Nucleus accumbens (tissue), 56 donors: Measurements from ENCODE around the gene LPAR2.
"Not testable (repeated sequence)": the region's sequence is repeated elsewhere in the genome, so short reads cannot be mapped to it uniquely, and the experiment has no call there.

Experiments used
- DNase-seq, 56 donors: peaks; one replicate each; lab custom pipeline; 2025; lab: John Stamatoyannopoulos, UW

The LPAR2 gene

DNA sequence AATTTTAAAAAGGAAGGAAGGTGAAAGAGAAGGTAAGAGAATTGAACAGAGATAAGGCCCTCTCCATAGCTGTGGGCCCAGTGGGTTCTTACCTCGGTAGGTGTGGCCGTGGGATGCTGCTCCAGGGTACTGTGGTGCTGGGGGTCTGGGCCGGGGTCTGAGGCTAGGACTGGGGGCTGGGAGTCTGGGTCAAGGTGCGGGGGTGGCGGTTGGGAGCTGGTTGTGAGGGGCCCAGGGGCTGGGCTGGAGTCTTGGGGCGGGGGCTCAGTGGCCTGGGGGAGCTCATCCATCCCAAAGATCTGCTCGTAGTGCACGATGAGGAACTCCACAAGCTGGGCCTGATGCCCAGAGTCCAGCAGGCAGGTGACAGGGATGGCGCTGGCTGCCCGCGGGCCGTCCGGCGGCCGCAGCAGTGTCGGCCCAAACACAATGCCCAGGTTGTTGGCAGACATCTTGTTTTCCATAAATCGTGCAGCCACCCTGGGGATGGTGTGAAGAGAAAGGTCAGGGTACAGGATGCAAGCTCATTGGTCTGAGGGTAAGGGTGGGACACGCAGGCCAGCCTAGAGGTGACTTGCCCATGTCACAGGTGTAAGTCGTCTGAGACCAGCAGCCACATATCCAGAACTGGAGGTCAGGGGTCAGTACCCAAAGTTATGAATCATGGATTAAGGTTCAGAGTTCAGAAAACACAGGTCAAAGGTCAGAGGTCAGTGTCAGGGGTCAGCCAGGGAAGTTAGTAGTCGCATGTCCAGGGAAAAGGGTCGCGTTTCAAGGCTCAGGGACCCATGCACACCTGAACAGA is 5.9 kb upstream of the LPAR2 start:
- DNase-seq, result no peak

DNA sequence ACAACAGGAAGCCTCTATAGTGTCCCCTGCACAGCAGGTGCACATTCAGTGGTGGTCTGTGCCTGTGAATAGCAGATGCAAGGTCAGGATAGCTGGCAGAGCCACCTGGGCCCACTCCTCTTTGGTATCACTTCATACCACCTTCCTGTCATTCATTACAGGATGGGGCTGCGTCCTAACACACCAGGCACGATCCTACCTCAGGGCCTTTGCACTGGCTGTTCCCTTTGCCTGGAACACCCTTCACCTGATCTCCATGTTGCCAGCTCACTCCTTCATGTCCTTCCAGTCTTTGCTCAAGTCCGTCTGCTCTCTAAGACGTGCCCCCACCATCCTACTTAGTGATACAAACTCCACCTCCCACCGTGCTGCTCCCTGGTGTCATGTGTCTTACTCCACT is 4.6 kb upstream of the LPAR2 start:
- DNase-seq, result no peak

DNA sequence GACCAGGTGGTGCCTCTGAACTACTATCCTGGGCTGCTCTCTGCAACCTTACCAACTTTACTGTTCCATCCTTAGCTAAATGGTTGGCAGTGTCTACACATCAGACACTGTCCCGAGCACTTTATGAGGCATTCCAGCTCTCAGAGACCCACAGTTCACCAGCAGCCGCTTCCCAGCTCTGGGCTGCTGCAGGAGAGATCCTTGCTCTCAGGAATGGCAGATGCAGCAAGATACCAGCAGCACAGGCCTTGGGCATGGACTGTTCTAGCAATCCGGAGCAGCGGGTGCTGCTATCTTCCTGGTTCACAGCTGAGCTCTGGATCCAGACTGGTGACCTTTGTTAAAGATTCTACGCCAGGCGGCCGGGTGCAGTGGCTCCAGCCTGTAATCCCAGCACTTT is 3.3 kb upstream of the LPAR2 start:
- no peak for DNase-seq

DNA sequence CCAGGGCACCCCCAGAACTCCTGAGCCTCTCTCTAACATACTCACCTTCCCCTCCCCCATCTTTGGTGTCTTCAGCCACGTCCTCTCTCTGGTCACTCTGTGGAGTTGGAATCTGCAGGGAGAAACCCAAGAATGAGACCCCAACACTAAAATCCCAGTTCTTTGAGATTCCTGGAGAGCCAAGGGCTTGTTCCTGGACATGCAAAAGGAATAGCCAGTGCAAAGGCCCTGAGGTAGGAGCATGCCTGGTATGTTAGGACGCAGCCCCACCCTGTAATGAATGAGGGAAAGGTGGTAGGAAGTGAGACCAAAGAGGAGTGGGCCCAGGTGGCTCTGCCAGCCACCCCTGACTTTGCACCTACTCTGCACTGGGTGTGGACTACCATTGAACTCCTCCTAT is 2.4 kb upstream of the LPAR2 start:
- no peak for DNase-seq

DNA sequence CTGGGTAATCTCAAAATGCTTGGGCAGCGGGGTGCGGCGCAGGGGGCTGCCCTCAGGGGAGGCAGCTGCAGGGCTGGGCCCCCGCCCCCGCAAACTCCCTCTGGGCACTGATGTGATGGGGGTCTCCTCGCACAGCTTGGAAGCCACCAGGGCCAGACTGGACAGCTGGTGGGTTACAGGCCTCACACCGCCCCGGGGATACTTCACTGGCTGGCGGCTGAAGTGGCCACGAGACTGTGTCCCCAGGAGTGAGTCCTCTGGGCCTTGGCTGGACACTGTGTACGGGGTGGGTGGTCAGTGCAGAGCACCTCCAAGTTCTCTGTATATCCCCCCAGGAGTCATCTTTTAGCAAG is 2.0 kb upstream of the LPAR2 start:
- DNase-seq, result no peak

DNA sequence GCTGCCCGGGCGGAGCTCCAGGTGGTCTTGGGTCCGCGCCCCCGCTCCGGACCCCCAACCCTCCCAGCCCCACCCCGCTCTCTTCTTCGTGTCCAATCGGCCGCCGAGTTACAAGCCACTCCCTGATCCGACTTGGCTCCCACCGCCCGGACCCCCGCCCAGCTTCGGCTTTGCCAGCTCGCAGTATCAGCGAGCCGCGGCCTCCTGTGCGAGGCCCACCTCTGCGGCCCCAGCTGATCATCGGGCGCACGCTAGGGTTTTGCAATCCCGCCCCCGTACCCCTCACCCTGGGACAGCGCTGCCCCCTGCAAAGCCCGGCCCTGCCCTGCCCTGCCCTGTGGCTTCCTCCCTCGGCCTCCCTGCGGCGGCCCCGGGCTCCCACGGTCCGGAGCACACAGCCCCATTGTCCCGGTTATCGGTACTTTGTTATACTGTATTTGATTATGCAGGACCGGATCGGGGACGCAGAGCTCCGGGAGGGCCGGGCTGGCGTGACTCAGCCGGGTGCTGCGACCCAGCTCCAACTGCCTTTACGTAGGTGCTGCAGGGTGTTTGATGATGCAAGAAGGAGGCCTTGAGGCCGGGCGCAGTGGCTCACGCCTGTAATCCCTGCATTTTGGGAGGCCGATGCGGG is 598 bp upstream of the LPAR2 start:
- peak in 3 of 56 donors; percentile 13 to 83 (median 25) for DNase-seq

DNA sequence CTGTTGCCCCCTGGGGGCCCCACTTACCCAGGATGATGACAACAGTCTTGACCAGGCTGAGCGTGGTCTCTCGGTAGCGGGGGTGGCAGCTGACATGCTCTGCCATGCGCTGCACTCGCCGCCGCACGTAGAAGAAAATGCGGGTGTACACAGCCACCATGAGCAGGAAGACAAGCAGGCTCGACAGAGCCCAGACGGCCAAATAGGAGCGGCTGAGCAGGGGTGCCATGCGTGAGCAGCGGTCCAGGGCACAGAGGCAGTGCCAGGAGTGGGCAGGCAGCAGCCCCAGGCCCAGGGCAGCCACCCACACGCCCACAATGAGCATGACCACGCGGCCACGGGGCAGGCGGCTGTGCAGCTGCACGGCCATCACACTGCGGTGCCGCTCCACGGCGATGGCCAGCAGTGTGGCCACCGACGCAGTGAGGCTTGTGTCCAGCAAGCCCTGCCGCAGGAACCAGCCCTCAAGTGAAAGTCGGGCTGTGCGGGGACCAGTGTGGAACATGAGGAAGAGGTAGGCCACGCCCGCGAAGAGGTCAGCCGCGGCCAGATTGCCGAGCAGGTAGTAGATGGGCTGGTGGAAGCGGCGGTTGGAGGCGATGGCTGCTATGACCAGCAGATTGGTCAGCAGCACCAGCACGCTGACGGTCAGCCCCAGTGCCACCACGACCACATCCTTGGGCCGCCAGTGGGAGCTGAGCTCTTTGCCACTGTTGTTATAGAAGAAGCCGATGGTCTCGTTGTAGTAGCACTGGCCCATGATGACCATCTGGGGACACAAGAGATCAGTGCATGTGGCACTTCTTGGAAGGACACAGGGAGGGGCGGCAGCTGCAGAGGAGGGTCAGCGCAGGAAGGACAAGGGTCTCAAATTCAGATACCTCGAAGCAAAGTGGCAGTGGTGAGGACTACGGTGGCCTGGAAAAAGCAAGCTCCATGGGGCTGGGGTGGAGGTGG is 1.2 kb downstream of the LPAR2 start:
- no peak for DNase-seq

DNA sequence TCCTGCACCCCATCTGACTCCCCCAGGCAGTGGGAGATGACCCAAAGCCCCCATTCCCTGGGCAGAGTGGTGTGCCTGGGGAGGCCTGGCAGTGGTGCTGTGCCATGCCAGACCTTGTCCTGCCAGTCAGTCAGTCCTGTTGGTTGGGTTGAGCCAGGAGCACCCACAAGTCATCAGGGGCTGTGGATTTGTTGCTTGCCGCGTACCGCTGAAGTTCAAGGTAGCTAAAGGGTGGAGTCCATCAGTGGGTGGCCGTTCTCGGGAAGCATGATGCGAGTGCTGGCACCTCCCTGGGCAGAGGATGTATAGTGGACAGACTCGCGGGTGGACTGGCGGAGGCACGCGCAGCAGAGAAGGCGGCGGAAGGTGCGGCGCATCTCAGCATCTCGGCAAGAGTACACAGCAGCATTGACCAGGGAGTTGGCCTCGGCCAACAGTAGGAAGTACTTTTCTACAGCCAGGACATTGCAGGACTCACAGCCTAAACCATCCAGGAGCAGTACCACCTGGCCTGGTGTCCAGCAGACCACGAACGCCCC is 3.9 kb downstream of the LPAR2 start:
- DNase-seq, result no peak

DNA sequence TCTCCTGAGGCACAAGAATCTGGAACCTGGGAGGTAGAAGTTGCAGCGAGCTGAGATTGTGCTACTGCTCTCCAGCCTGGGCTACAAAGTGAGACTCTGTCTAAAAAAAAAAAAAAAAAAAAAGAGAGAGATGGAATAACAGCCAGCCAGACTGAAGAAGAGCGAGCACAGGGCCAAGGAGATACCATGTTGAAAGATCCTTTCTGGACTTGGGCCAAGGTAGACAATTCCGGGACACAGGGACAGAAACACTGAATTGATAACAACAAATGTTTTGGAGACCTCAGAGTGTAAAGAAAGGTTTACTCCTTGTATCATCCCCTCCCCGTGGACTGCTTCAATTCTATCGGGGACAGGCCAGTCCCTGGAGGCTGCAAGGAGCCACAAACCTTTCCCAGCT is 4.6 kb downstream of the LPAR2 start:
- no peak for DNase-seq

DNA sequence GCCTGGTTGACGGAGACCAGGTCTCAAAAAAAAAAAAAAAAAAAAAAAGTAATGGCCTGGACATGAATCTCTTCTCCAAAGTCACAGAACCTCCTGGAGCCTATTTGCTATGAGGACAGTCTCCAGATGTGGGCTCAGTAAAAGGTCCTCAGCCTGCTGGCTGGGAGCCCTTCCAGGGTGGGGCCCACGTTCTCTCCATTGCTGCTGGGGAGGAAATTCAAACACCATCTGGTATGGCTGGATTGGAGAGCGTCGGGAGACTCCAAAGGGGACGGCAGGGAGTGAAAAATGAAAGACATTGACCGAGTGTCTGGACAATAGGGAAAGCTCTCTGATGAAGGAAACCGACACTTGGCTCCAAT is 8.2 kb downstream of the LPAR2 start:
- no peak for DNase-seq

DNA sequence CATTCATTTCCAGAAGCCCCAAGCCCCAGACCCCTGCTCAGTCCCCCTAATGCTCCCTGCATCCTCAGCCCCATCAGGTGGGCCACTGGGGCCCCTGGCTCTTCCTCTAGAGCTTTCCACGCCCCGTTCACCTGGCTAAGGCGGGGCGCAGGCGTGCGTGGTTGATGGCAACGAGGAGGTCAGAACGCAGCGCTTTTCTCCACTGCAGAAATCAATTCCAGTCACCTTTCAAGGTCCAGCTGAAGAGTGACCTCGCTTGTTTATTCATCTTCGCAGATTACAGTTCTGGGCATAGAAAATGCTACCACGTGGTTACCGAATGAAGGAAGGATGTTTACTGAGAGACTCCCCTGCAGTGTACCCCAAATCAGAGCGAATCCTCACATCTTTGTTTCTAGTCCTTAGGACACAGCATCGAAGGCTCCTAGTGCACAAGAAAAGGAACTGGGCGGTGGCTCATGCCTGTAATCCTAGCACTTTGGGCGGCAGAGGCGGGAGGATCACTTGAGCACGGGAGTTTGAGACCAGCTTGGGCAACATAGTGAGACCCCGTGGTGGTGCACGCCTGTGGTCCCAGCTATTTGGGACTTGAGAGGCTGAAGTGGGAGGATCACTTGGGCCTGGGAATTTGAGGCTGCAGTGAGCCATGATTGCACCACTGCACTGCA is 8.7 kb downstream of the LPAR2 start:
- no peak for DNase-seq

DNA sequence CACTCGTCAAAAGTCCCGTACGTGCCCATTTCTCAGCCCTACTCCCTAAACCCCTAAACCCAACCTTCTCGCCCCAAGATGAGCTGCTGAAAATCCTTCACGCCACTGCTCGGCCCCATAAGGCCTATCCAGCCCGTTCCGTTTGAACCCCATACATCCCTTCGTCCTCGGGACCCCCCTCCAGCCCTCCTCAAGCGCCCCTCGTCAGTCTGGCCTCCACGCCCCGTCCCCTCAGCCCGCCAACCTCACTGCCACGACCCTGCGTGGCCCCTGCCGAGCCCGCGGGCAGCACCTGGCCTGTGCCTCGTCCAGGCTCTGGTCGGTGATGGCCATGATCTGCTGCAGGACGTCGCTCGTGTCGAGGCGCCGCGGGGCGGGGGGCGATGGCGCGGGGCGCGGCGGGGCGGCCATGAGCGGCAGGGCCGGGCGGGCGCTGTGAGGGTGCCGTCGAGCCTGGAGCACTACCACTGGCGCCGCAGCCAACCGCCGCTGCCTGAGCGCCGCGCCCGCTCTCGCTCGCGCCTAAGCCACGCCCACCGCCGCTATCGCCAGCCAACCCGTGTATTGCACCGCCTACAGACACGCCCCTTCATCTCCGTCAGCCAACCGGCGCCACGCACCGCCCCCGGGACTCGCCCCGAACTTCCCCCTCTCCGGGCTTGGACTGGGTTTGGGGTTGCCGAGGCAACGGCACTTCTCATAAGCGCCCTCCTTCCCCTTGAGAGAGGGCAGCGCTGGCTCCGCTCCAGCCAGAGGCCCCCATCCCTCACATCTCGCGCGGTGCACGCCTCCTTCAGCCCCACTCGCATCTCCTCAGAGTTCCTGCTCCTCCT is 9.6 kb downstream of the LPAR2 start, which contains the start of gene PBX4:
TSS of gene PBX4 (minus strand) at position 469 of the 833 bp plus-strand sequence. CDS start at position 411, 58 bp downstream.
- DNase-seq, result peak in 55 of 56 donors; percentile 22 to 96 (median 86)

DNA sequence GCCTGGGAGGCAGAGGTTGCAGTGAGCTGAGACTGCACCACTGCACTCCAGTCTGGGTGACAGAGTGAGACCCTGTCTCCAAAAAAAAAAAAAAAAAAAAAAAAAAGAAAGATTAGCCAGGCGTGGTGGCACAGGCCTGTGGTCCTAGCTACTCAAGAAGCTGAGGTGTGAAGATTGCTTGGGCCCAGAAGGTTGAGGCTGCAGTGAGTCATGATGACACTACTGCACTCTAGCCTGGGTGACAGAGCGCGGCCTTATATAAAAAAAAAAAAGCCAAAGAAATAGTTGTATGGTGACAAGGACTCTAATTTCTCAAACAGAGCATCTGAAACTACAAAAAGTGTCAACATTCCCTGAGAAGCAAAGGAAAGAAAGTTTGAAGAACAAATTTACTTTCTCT is 12.9 kb downstream of the LPAR2 start:
- no peak for DNase-seq

DNA sequence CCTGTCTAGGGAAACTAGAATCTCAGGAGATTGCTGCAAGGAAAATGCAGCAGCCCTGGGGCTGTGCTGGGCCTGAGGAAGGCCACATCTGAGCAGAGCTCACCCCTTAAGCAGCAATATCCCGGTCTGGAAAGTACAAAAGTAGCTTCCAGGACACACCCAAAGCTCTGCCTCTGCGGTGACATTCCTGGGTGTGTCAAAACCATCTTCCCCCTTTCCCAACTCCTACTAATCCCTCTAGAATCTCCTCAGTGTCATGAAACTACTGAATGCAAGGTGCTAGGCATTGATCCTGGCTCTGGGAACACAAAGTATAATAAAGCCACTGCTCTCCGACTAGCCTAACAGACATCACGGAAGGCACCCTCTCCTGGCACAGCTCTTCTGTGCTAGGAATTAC is 14.5 kb downstream of the LPAR2 start:
- DNase-seq, result no peak

DNA sequence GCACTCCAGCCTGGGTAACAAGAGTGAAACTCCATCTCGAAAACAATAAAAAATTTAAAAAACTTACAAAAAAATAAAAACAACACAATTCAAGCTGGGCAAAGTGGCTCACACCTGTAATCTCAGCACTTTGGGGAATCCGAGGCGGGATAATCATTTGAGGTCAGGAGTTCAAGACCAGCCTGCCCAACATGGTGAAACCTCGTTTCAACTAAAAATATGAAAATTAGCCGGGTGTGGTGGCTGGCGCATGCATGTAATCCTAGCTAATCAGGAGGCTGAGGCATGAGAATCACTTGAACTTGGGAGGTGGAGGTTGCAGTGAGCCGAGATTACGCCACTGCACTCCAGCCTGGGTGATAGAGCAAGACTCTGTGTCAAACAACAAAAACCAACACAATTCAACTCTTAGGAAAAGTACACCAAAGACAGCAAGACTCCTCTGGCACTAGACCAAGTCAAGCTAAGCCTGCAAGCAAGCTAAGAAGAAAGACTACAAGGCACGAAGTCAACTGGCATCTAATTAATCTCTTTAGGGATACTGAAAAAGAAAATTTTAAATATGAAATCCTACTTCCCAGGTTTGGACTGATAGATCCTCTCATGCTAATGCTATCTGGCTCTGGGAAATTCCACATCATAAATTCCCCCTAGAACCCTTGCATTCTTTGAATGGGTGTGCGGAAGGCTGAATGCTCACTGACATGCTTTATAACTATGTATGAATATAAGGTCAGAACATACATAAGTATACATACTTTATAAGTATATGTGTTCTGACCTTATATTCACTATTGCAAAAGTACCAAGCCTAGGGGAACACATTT is 17.4 kb downstream of the LPAR2 start:
- no peak for DNase-seq

DNA sequence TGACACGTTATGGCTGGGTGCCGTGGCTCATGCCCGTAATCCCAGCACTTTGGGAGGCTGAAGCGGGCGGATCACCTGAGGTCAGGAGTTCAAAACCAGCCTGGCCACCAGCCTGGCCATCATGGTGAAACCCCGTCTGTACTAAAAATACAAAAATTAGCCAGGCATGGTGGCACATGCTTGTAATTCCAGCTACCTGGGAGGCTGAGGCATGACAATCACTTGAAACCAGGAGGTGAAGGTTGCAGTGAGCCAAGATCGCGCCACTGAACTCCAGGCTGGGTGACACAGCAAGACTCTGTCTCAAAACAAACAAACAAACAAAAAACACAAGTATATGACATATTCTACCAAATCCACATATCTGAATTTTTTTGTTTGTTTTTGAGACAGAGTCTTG is 21.3 kb downstream of the LPAR2 start:
- DNase-seq, result not testable (repeated sequence)

DNA sequence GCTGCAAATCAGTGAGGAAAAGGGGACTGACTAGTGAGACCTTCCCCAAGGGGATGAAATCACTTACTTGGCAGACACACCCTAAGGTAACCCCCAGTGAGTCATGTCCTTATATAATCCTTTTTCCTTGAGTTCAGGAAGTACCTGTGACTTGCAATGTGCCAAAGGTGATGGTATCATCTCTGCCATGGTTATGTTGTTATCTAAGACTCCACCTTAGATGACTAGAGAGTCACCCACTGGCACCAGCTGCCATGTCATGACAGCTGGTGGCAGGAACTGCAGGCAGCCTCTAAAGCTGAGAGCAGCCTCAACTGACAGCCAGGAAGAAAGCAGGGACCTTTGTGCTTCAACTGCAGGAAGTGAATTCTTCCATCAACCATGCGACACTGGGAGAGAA is 22.0 kb downstream of the LPAR2 start:
- DNase-seq, result peak in 1 of 56 donors; percentile 1

DNA sequence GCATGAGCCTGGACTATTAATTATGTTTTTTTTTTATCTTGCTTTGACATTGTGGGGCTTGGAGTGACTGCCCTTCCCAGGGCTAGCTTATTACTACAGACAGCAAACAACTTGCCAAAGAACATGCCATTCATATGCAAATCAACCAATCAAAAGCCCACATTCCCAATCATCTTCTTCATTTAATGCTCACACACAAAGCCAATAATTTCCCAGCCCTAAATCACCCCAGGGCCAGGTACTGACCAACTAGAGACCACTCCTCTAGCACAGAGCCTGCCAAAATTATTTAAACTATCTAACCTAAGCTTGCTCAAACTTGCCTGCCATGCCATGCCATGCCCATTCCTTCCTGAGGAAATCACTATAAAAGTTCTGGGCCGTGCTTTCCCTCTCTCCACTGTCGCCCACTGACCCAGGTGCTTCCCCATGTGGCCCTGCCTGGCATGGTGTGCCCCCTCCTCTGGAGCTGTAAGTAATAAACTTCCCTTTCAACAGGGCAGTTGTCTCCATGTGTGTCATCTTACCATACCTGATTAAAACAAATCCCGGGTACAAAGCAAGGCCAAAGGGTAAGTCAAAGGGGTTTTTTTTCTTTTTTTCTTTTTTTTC is 25.2 kb downstream of the LPAR2 start:
- no peak for DNase-seq
